Anterior cingulate cortex (tissue), 58 donors: ENCODE results near the gene NUPR1.
"Not testable (repeated sequence)": the region's sequence is repeated elsewhere in the genome, so short reads cannot be mapped to it uniquely, and the experiment has no call there.

Source experiments
- DNase-seq, 58 donors: peaks; one replicate each; lab custom pipeline; 2025; lab: John Stamatoyannopoulos, UW

The NUPR1 gene

DNA sequence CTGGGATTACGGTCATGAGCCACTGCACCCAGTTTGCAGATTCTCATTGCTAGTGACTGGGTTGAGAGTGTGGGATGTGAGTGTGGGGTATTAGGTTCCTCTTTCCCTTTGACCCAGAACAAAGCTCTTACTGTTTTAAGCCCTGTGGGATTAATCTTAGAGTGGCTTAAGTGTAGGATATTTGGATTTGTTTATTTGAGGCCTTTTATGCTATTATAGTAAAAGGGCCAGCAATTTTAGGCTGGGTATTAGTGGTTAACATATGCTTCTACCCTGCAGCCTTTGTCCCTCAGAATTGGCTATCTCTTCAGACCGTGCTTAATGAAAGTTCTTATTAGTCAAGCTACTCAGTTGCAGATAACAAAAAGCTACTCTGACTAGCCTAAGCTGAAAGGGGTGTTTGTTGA lies 18.1 kb upstream of the NUPR1 start:
- no peak for DNase-seq

DNA sequence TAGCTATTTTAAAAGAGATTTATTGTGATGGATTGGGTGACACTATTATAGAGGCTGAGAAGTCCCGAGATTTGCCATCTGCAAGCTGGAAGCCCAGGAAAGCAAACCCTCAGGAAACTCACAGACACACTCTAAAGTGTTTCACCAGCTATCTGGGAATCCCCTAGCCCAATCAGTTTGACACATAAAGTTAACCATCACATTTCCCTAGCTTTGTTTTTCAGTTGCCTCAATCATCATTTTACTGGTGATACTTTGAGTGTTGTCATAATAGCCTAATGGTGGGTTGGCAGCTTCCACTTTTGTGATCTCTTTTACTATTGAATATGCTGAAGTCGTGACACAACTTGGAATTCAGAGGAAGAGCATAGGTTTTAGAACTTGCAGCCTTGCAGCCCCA lies 16.8 kb upstream of the NUPR1 start:
- DNase-seq, result no peak

DNA sequence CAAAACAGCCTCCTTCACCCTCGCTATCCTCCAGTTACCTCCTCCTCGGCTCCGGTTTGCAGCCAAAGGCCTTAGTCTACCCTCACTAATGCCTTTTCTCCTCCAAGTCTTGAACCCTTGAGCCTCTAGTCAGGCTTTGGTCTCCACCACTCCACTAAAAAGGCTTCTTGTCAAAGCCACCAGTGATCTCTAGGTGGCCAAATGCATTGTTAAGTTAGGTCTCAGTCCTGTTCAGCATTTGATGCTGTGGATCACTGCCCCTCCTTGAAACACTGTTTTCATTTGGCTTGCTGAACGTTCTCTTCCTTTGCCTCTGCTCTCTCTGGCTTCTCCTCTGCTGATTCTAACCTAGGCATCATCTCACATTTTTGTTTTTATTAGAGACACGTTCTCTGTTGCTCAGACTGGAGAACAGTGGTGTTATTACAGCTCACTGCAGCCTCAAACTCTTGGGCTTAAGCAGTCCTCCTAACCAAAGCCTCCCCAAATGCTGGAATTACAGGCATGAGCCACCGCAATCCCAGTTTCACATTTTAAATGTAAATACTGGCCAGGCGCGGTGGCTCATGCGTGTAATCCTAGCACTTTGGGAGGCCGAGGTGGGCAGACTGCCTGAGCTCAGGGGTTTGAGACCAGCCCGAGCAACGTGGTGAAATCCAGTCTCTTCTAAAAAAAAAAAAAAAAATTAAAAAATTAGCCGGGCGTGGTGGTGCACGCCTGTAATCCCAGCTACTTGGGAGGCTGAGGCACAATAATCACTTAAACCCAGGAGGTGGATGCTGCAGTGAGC lies 16.1 kb upstream of the NUPR1 start:
- peak in 1 of 58 donors; percentile 15 for DNase-seq

DNA sequence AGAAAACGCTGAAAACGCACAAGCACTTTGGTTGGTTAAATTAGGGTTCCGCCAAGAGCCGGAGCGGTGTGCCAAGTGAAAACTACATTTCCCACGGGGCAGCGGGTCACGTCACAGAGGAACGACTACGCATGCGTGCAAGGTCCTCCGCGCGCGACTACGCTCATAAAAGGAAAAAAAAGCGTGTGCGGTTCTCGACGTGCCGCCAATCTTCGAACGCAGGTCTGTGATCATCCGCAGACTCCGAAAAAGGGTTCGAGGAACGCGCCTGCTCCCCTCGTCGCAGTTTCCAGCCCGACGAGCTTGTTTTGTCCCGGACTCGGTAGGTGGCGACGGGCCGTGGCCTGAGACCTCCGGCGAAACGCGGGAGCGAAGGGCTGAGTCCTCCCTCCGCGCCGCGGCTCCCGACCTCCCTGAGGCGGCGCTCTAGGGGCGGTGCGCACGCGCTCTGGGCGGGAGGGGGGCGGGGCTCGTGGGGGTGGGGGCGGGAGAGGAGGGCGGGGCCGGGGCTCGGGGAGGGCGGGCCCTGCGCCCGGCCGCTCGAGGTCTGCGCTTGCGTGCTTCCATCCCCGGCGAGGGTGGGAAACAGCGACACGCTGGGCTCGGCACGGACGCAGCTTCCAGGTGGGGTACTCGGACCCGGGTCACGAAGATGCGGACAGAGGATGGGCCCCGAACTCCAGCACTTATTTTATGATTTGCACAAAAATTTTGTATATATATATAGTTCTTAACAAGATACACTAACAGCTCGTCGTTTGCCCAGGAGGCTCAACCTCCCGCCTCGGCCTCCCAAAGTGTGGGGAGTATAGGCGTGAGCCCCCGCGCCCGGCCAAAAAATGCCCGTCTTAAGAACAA lies 15.2 kb upstream of the NUPR1 start, which contains the start of gene SGF29:
Gene SGF29, plus strand, starts transcription at position 145 of the 858 bp plus-strand sequence. CDS start 27,150 bp downstream, outside the sequence.
- peak; percentile 13 to 97 (median 91) for DNase-seq

DNA sequence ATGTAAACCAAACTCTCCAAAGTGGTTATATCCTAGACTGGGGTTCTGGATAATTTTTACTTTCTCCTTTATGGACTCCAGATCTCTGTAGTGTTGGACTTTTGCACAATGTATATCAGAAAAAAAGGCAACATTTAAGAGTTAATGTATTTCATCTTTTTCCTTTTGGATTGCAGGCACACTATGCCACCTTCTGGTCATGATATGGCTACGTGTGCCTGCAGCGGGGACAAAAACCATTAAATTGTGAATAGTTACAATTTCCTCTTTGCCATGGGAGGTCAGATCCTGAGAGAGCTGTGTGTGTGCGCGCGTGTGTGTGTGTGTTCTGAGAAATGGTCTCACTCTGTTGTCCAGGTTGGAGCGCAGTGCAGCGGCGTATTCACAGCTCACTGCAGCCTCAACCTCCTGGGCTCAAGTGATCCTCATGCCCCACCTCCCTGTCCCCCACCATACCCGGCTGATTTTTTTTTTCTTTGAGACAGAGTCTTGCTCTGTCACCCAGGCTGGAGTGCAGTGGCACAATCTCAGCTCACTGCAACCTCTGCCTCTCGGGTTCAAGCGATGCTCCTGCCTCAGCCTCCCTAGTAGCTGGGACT lies 10.6 kb upstream of the NUPR1 start:
- no peak for DNase-seq

DNA sequence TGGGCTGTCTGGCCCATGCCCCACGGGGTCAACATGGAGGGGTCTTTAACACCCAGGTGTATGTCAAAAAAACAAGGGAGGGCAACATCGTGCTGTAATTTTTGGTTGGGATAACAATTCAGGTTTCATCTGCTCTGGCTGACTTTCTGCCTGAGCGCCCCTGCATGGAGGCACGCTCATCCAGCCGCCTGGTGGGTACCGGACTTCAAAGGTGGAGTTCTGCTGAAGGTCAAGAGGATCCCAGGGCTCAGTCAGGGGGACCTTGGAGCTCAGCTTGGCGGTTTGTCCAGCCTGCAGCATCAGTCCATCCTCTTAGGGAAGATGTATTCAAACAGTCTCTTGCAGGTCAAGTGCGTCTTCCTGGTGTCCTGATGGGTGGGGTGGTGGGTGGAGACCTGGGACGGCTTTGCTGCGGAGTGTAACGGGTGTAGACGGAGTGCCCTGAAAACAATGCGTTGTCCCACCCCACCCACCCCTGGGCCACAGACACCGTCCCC lies 9.6 kb upstream of the NUPR1 start:
- DNase-seq, result no peak

DNA sequence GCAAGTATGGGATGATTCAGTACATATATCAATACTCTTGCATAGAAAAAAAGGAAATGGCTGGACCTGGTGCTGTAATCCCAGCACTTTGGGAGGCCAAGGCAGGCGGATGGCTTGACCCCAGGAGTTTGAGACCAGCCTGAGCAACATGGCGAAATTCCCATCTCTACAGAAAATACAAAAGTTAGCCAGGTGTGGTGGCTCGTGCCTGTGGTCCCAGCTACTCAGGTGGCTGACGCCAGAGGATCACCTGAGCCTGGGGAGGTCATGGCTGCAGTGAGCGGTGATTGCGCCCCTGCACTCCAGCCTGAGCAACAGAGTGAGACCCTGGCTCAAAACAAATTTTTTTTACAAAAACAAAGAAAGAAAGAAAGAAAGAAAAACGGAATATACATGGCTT lies 7.9 kb upstream of the NUPR1 start:
- no peak for DNase-seq

DNA sequence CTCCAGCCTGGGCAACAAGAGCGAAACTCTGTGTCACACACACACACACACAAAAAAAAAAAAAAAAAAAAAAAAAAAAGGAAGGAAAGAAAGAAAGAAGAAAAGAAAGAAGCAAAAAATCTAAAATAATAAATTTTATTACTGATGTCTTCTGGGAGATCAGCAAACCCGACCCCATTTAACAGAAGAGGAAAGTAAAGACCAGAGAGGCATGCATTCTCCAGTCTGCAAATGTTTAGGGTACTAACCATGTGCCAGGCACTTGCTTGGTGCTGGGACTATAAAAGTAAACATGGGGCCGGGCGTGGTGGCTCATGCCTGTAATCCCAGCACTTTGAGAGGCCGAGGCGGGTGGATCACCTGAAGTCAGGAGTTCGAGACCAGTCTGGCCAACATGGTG lies 7.2 kb upstream of the NUPR1 start:
- not testable (repeated sequence) for DNase-seq

DNA sequence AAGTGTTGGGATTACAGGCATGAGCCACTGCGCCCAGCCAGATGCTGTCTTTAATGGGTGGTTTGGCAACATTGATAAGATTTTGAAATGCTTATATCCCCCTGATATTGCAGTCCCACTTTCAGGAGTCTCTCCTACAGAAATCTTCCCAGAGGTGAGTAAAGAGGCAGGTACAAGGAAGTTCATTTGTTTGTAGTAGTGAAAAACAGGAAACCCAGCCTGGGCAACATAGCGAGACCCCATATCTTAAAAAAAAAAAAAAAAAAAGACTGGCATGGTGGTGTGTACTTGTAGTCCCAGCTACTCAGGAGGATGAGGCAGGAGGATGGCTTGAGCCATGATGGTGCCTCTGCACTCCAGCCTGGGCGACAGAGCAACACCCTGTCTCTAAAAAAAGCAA lies 6.2 kb upstream of the NUPR1 start:
- no peak for DNase-seq

DNA sequence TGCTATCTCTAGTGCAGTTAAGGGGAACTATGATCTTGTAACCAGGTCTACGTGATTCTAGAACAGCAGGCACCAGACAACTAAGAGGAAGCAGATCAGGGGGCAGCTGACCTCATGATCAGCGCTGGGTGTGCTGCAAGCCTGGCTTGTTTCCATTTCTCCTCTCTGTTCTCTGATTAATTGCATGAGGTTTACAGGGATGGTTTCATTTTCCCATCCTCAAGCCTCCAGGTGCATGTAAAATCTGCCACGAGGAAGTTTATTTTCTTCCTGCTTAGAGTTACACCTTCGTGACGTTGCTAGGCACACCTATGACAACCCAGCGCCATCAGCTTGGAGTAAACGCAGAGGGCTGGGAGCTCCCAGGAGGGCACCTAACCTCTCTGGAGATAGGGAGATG lies 4.3 kb upstream of the NUPR1 start:
- peak in 8 of 58 donors; percentile 1 to 11 (median 6) for DNase-seq

DNA sequence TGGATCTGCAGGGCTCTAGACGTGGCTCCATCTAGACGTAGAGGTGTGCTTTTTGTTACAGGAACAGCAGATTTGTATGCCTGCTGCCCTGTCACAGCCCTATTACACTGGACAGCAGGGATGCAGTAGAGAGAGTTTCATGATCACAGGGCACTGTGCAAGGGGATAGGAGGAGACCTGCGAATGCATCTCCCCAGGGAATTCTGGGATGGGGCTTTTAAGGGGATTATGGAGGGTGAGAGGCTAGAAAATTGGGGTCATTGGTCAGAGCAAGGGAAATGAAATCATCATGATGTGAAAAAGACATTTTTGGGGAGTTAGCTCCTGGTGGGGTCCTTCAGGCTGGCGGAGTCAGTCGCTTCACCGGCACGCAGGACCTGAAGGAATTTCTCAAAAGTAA lies 3.9 kb upstream of the NUPR1 start:
- DNase-seq, result no peak

DNA sequence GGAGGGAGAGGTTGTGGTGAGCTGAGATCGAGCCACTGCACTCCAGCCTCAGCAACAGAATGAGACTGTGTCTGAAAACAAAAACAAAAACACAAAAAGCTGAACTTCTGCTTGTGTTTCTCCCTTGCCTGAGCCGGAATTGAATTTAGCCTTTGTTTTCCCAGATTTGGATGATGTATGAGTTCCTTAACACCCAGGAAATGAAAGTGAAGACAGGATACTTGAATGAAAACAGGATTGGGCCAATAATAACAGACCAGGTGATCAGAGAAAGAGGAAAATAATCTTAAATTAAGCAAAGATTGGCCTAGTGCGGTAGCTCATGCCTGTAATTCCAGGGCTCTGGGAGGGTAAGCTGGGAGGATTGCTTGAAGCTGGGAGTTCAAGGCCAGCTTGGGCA lies 1.6 kb upstream of the NUPR1 start:
- no peak for DNase-seq

DNA sequence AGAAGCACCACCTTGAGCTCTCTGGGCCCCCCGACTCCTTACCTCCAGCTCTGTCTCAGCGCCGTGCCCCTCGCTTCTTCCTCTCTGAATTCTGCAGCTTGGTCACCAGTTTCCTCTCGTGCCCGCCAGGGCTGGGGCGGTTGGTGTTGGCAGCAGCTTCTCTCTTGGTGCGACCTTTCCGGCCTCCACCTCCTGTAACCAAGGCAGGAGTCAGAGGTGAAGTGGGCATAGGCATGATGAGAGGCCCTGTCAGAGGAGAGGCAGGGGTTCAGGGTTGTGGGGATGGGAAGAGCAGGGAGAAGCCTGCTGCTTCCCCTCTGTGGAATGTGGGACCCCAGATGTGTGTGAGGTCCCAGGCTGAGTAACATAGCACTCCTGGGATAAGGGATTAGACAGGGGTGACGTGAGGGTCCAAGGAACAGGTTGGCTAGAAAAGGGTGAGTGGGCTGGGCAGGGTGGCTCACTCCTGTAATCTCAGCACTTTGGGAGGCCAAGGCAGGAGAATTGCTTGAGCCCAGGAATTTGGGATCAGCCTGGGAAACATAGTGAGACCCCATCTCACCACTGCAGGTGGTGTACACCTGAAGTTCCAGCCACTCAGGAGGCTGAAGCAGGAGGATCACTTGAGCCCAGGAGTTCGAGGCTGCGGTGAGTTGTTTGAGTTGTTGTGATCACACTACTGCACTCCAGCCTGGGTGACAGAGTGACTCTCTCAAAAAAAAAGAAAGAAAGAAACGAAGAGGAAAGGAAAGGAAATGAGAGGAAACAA lies 626 bp downstream of the NUPR1 start:
- no peak for DNase-seq

DNA sequence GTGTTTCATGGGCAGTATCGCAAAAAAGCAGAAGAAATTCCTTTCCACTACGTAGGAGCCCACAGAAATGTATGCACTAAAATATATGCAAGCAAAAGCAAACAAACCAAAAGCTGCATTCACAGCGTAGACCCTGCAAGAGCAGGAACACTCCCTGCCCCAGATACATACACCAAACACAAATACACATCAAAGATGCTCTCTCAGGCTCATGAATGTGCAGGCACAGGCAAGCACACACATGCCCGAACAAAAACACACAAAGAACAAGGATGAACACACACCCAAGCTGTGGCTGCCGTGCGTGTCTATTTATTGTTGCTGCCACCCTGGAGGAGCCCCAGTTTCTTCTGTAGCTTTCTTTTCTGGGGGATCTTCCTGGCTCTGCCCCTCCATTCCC lies 1.7 kb downstream of the NUPR1 start:
- DNase-seq, result no peak

DNA sequence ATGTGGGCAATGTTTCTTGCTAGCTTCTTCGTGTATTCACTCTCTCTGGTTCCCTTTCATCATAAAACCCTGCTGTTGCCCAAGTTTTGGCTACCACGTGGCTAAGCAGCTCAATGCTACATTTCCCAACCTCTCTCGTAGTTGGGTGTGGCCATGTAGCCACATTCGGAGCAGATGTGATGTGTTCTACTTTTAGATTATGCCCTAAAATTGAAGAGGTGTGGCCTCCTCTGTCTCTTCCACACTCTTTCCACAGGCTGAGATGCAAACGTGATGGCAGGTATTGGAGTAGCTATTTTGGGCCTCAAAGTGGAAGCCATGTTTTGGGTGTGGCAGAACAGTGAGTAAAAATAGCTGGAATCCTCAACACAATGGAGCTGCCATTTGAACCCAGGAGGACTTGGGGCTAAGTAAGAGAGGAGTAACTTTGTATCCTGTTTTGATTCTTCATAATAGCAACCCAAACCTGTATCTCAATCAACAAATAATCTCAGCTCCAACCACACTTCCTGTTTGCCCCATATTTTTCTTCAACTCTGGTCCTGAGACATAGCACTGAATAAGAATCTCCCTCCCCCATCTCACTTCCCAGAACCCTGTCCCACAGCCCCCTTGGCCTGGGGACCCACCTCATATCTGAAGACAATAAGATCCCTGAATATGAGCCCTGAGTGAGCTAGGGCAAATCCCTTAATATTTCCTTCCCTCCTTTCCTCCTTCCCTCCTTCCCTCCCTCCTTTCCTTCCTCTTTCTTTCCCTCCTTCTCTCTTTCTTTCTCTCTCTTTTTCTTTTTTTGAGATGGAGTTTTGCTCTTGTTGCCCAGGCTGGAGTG lies 4.0 kb downstream of the NUPR1 start:
- DNase-seq, result peak in 2 of 58 donors; percentile 1 to 22

DNA sequence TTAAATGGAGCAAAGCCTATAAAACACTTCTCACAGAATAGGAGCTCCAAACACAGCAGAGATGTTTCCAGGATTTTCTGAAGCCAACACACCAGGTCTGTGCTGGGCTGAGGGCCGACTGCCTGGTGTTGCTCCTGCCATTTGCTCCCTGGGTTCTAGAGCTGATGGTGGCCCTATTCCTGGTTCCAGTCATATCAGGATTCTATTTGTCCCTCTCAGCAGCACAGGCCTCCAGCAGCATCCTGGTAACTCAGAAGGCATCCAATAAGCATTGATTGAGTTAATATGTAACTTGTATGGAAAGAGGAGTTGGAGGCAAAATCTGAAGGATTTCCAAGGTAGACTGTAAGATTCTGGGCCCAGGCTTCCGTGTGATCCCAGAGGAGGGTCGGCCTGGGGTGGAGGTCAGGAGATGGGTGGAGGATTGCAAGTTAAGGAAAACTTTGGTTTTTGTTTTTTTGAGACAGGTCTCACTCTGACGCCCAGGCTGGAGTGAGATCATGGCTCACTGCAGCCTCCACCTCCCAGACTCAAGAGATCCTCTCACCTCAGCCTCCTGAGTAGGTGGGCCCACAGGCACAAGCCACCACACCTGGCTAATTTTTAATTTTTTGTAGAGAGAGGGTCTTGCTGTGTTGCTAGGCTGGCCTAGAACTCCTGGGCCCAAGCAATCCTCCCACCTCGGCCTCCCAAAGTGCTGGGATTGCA lies 5.7 kb downstream of the NUPR1 start:
- no peak for DNase-seq

DNA sequence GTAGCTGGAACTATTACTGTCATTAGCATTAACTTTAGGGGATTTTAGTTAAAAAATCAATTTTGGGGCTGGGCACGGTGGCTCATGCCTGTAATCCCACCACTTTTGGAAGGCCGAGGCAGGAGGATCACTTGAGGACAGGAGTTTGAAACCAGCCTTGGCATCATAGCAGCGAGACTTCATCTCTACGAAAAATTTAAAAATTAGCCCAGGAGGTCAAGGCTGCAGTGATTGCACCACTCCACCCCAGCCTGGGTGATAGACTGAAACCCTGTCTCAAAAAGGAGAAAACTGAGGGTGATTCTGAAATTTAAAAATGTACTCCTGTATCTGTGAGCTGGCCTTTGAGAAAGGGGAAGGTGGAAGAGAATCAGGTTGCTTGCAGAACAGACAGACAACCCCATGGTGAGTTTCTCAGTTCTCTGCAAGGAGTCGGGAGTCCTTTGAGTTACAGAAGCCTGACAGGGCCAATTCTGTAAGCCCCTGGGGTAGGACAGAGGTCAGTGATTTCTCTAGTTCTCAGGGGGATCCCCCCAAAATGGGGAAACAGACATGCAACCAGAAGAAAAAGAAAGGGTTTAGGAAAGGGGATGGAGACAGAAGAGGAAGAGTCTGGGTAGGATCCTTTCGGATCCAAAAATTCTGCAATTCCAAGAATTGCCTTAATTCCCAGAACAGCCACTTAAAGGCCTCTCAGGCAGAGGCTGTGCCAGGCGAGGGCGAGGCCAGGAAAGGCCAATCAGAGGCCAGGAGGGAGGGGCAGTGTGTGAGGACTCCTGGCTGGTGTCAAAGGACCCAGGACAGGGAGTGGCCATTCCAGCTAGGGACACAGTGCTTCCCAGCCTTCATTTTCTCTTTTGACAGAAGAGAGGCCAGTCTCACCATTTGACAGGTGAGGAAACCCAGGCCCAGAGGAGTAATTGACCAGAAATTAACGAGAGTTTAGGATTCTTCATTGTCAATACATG lies 6.7 kb downstream of the NUPR1 start:
- DNase-seq, result peak in 4 of 58 donors; percentile 0 to 37 (median 13)
